ENCODE results near the gene TIMP3.
"Not testable (repeated sequence)": the region's sequence is repeated elsewhere in the genome, so short reads cannot be mapped to it uniquely, and the experiment has no call there.

Gene TIMP3

GRCh38 chr22:32801537-32802236 lies at the start of gene TIMP3:
Gene TIMP3, plus strand, starts transcription at chr22:32801705. Its CDS starts 297 bp downstream, at chr22:32802002.
- in situ Hi-C loops (cut with HindIII; ENCODE audit: low pct_ligation_motif_present, low pct_unique_long_range_greater_than_20kb, low sequenced_read_pairs), result no loop called here
- DNase-seq, result no peak

- in situ Hi-C loops (cut with HindIII; ENCODE audit: low pct_ligation_motif_present, low pct_unique_long_range_greater_than_20kb, low sequenced_read_pairs), result no loop called here
Observed at GRCh38 chr22:32752326-32752725, 49.2 kb upstream of the TIMP3 start.

GRCh38 chr22:32752816-32753520 lies 48.5 kb upstream of the TIMP3 start:
- in situ Hi-C loops (cut with HindIII; ENCODE audit: low pct_ligation_motif_present, low pct_unique_long_range_greater_than_20kb, low sequenced_read_pairs), result no loop called here
- DNase-seq, result no peak

More at GRCh38 chr22:32752326-32752725, 49.2 kb upstream of the TIMP3 start:
- no peak for DNase-seq

GRCh38 chr22:32753591-32753990 lies 47.9 kb upstream of the TIMP3 start:
- in situ Hi-C loops (cut with HindIII; ENCODE audit: low pct_ligation_motif_present, low pct_unique_long_range_greater_than_20kb, low sequenced_read_pairs), result no loop called here

GRCh38 chr22:32754413-32755041 lies 47.0 kb upstream of the TIMP3 start:
- in situ Hi-C loops (cut with HindIII; ENCODE audit: low pct_ligation_motif_present, low pct_unique_long_range_greater_than_20kb, low sequenced_read_pairs), result no loop called here

More at GRCh38 chr22:32753591-32753990, 47.9 kb upstream of the TIMP3 start:
- DNase-seq, result no peak

GRCh38 chr22:32757086-32757762 lies 44.3 kb upstream of the TIMP3 start:
- DNase-seq; in situ Hi-C loops (cut with HindIII; ENCODE audit: low pct_ligation_motif_present, low pct_unique_long_range_greater_than_20kb, low sequenced_read_pairs): not testable (repeated sequence)

More at GRCh38 chr22:32754413-32755041, 47.0 kb upstream of the TIMP3 start:
- DNase-seq, result no peak

GRCh38 chr22:32758866-32759385 lies 42.6 kb upstream of the TIMP3 start:
- DNase-seq, result no peak
- in situ Hi-C loops (cut with HindIII; ENCODE audit: low pct_ligation_motif_present, low pct_unique_long_range_greater_than_20kb, low sequenced_read_pairs), result no loop called here

- DNase-seq, result no peak
- in situ Hi-C loops (cut with HindIII; ENCODE audit: low pct_ligation_motif_present, low pct_unique_long_range_greater_than_20kb, low sequenced_read_pairs), result no loop called here
Observed at GRCh38 chr22:32760396-32760795, 41.1 kb upstream of the TIMP3 start.

- no peak for DNase-seq
- in situ Hi-C loops (cut with HindIII; ENCODE audit: low pct_ligation_motif_present, low pct_unique_long_range_greater_than_20kb, low sequenced_read_pairs), result no loop called here
Observed at GRCh38 chr22:32760815-32761214, 40.7 kb upstream of the TIMP3 start.

GRCh38 chr22:32761251-32761903 lies 40.1 kb upstream of the TIMP3 start:
- in situ Hi-C loops (cut with HindIII; ENCODE audit: low pct_ligation_motif_present, low pct_unique_long_range_greater_than_20kb, low sequenced_read_pairs), result no loop called here
- DNase-seq, result no peak

- in situ Hi-C loops (cut with HindIII; ENCODE audit: low pct_ligation_motif_present, low pct_unique_long_range_greater_than_20kb, low sequenced_read_pairs), result no loop called here
- DNase-seq, result no peak
Observed at GRCh38 chr22:32764330-32765131, 37.0 kb upstream of the TIMP3 start.

- in situ Hi-C loops (cut with HindIII; ENCODE audit: low pct_ligation_motif_present, low pct_unique_long_range_greater_than_20kb, low sequenced_read_pairs), result no loop called here
- no peak for DNase-seq
Observed at GRCh38 chr22:32765132-32765618, 36.3 kb upstream of the TIMP3 start.

- in situ Hi-C loops (cut with HindIII; ENCODE audit: low pct_ligation_motif_present, low pct_unique_long_range_greater_than_20kb, low sequenced_read_pairs), result no loop called here
- no peak for DNase-seq
Observed at GRCh38 chr22:32771756-32772155, 29.7 kb upstream of the TIMP3 start.

- DNase-seq, result peak; percentile 9
- in situ Hi-C loops (cut with HindIII; ENCODE audit: low pct_ligation_motif_present, low pct_unique_long_range_greater_than_20kb, low sequenced_read_pairs), result no loop called here
Observed at GRCh38 chr22:32775957-32776356, 25.5 kb upstream of the TIMP3 start.

- in situ Hi-C loops (cut with HindIII; ENCODE audit: low pct_ligation_motif_present, low pct_unique_long_range_greater_than_20kb, low sequenced_read_pairs), result no loop called here
Observed at GRCh38 chr22:32776397-32776796, 25.1 kb upstream of the TIMP3 start.

GRCh38 chr22:32776802-32777201 lies 24.7 kb upstream of the TIMP3 start:
- no peak for DNase-seq
- in situ Hi-C loops (cut with HindIII; ENCODE audit: low pct_ligation_motif_present, low pct_unique_long_range_greater_than_20kb, low sequenced_read_pairs), result no loop called here

More at GRCh38 chr22:32776397-32776796, 25.1 kb upstream of the TIMP3 start:
- no peak for DNase-seq

- in situ Hi-C loops (cut with HindIII; ENCODE audit: low pct_ligation_motif_present, low pct_unique_long_range_greater_than_20kb, low sequenced_read_pairs), result no loop called here
- no peak for DNase-seq
Observed at GRCh38 chr22:32777987-32778386, 23.5 kb upstream of the TIMP3 start.

All from ACHN (cell line).